Stimulated activated CD8-positive, alpha-beta memory T cell treated with anti-CD3 and anti-CD28 coated beads, Interleukin-15, amount 100 ng/mL, for 24 hours (primary cell): ENCODE results near the gene PRSS50.

ENCODE experiments used
- DNase-seq: peaks from one replicate; pipeline ENCODE4 v3.0.0-alpha.2; 2020; ENCODE audit warnings: low read depth

PRSS50 gene

GRCh38 chr3:46725621-46726314 lies 8.1 kb upstream of the PRSS50 start:
- DNase-seq: no peak

- no peak for DNase-seq
Observed at GRCh38 chr3:46724424-46724823, 6.8 kb upstream of the PRSS50 start.

- no peak for DNase-seq
Observed at GRCh38 chr3:46722443-46722842, 4.8 kb upstream of the PRSS50 start.

GRCh38 chr3:46721009-46721408 lies 3.3 kb upstream of the PRSS50 start:
- DNase-seq: no peak

- DNase-seq: no peak
Observed at GRCh38 chr3:46719735-46720271, 2.1 kb upstream of the PRSS50 start.

- no peak for DNase-seq
Observed at GRCh38 chr3:46719044-46719565, 1.4 kb upstream of the PRSS50 start.

- DNase-seq: no peak
Observed at GRCh38 chr3:46716461-46717441, 918 bp downstream of the PRSS50 start.

GRCh38 chr3:46715507-46716175 lies 2.0 kb downstream of the PRSS50 start:
- DNase-seq: no peak

- no peak for DNase-seq
Observed at GRCh38 chr3:46714728-46715506, 2.8 kb downstream of the PRSS50 start.

GRCh38 chr3:46713898-46714552 lies 3.6 kb downstream of the PRSS50 start:
- no peak for DNase-seq

- no peak for DNase-seq
Observed at GRCh38 chr3:46713050-46713897, 4.4 kb downstream of the PRSS50 start.

- no peak for DNase-seq
Observed at GRCh38 chr3:46712191-46713049, 5.2 kb downstream of the PRSS50 start.

GRCh38 chr3:46711760-46712159 lies 5.9 kb downstream of the PRSS50 start:
- DNase-seq: no peak

GRCh38 chr3:46711305-46711704 lies 6.4 kb downstream of the PRSS50 start:
- no peak for DNase-seq

- no peak for DNase-seq
Observed at GRCh38 chr3:46710671-46711295, 6.9 kb downstream of the PRSS50 start.

GRCh38 chr3:46710229-46710628 lies 7.4 kb downstream of the PRSS50 start:
- no peak for DNase-seq

- no peak for DNase-seq
Observed at GRCh38 chr3:46709721-46710120, 7.9 kb downstream of the PRSS50 start.

- DNase-seq: no peak
Observed at GRCh38 chr3:46709157-46709654, 8.5 kb downstream of the PRSS50 start.
